Neural cell (in vitro differentiated cells): ENCODE data around the gene SLC2A4RG.

Experiments used
- CTCF ChIP-seq: fragments of 450-650 bp; IDR thresholded peaks from 2 replicates; pipeline ENCODE4 v1.5.1; 2014; ENCODE audit warnings: antibody characterized with exemption, mild to moderate bottlenecking, moderate library complexity; ENCODE audit not compliant: poor library complexity, severe bottlenecking
- EP300 ChIP-seq: fragments of 450-650 bp; conservative IDR thresholded peaks from 2 replicates; pipeline ENCODE4 v1.6.1; 2014; ENCODE audit warnings: antibody characterized with exemption, mild to moderate bottlenecking, moderate library complexity; ENCODE audit not compliant: poor library complexity, severe bottlenecking
- EZH2 ChIP-seq: fragments of 200-600, 300-800 bp; shearing (Covaris generic), sonication (generic); IDR thresholded peaks from 2 replicates; pipeline ENCODE4 v1.6.1; 2014; ENCODE audit warnings: antibody characterized with exemption, low read length, borderline replicate concordance, mild to moderate bottlenecking; ENCODE audit not compliant: insufficient read depth, poor library complexity, severe bottlenecking
- MXI1 ChIP-seq: fragments of 450-650 bp; conservative IDR thresholded peaks from 2 replicates; pipeline ENCODE4 v1.6.1; 2014; ENCODE audit warnings: antibody characterized with exemption, mild to moderate bottlenecking; ENCODE audit not compliant: poor library complexity, severe bottlenecking
- POLR2AphosphoS5 ChIP-seq: IDR thresholded peaks from 2 replicates; pipeline ENCODE4 v1.6.1; 2012
- REST ChIP-seq: IDR thresholded peaks from 2 replicates; pipeline ENCODE4 v1.6.1; 2012; ENCODE audit warnings: borderline replicate concordance
- TAF1 ChIP-seq: IDR thresholded peaks from 2 replicates; pipeline ENCODE4 v1.6.1; 2012; ENCODE audit warnings: low read depth

GRCh38 chr20:63765902-63766301, 26.3 kb downstream of the SLC2A4RG start:
- TF ChIP-seq EZH2 = no peak
- TF ChIP-seq POLR2AphosphoS5 = no peak
- no peak for TF ChIP-seq CTCF
- TF ChIP-seq EP300 = no peak
- no peak for TF ChIP-seq TAF1
- no peak for TF ChIP-seq REST
- no peak for TF ChIP-seq MXI1
